Measurements from ENCODE around the gene MKKS. TPM values are rescaled to one million over a fixed set of nuclear protein-coding genes. Genes with fewer than 3 reads are reported as not detected.

The MKKS gene
- total and polyA plus RNA-seq, 2 donors from 2014 or later, result 17.8 to 49.2 TPM

GRCh38 chr20:10366898-10367692 is 66.9 kb downstream of the MKKS start:
- H3K9ac ChIP-seq (ENCODE audit: low read length in 3 of 3), result no peak overlapping the region
- H3K27me3 ChIP-seq (ENCODE audit: control insufficient read depth, insufficient read depth, low read length), result no peaks in the 10 kb centered on the region
- no peak overlapping the region for H3K4me3 ChIP-seq (ENCODE audit: low read length in 3 of 3)
- FAIRE-seq (no peak), DNase-seq (no peak)
- H3K4me1 ChIP-seq (ENCODE audit: control insufficient read depth in 2 of 3, insufficient read depth in 2 of 3, low read depth in 1 of 3, low read length in 3 of 3), result no peaks in the 10 kb centered on the region
- no peaks in the 10 kb centered on the region for H3K36me3 ChIP-seq (ENCODE audit: control insufficient read depth in 2 of 3, insufficient read depth in 3 of 3, low read length in 3 of 3)
- intact Hi-C loops (cut with DNase I), result no loop called here
- no peak overlapping the region for H3K27ac ChIP-seq (ENCODE audit: low read depth in 2 of 2, low read length in 2 of 2)
- TF ChIP-seq CTCF (IDR thresholded peaks at IDR 0.05; ENCODE audit: borderline replicate concordance, extremely low read depth, insufficient read depth), result no peak
- peaks cover 0 to 3% (median 0%) of the 10 kb centered on the region in 3 donors for H3K9me3 ChIP-seq (ENCODE audit: control insufficient read depth in 2 of 3, insufficient read depth in 1 of 3, low read length in 3 of 3)

- no peak for FAIRE-seq
- Histone ChIP-seq H3K36me3 (ENCODE audit: control insufficient read depth in 2 of 3, insufficient read depth in 3 of 3, low read length in 3 of 3) (no peaks in the 10 kb centered on the region), H3K9ac (ENCODE audit: low read length in 3 of 3) (no peak overlapping the region), H3K4me3 (ENCODE audit: low read length in 3 of 3) (no peak overlapping the region), H3K27ac (ENCODE audit: low read depth in 2 of 2, low read length in 2 of 2) (no peak overlapping the region), H3K27me3 (ENCODE audit: control insufficient read depth, insufficient read depth, low read length) (no peaks in the 10 kb centered on the region), H3K9me3 (ENCODE audit: control insufficient read depth in 2 of 3, insufficient read depth in 1 of 3, low read length in 3 of 3) (peaks cover 0 to 3% (median 0%) of the 10 kb centered on the region in 3 donors), H3K4me1 (ENCODE audit: control insufficient read depth in 2 of 3, insufficient read depth in 2 of 3, low read depth in 1 of 3, low read length in 3 of 3) (no peaks in the 10 kb centered on the region)
- intact Hi-C loops (cut with DNase I), result no loop called here
- no peak for DNase-seq
- TF ChIP-seq CTCF (IDR thresholded peaks at IDR 0.05; ENCODE audit: borderline replicate concordance, extremely low read depth, insufficient read depth), result no peak
Measured at GRCh38 chr20:10362674-10363073, 71.3 kb downstream of the MKKS start.

GRCh38 chr20:10360878-10361277 is 73.1 kb downstream of the MKKS start:
- DNase-seq (no peak), FAIRE-seq (no peak)
- Histone ChIP-seq H3K9me3 (ENCODE audit: control insufficient read depth in 2 of 3, insufficient read depth in 1 of 3, low read length in 3 of 3) (peaks cover 0 to 3% (median 0%) of the 10 kb centered on the region in 3 donors), H3K9ac (ENCODE audit: low read length in 3 of 3) (no peak overlapping the region), H3K27me3 (ENCODE audit: control insufficient read depth, insufficient read depth, low read length) (no peaks in the 10 kb centered on the region), H3K36me3 (ENCODE audit: control insufficient read depth in 2 of 3, insufficient read depth in 3 of 3, low read length in 3 of 3) (no peaks in the 10 kb centered on the region), H3K4me1 (ENCODE audit: control insufficient read depth in 2 of 3, insufficient read depth in 2 of 3, low read depth in 1 of 3, low read length in 3 of 3) (no peaks in the 10 kb centered on the region), H3K27ac (ENCODE audit: low read depth in 2 of 2, low read length in 2 of 2) (no peak overlapping the region), H3K4me3 (ENCODE audit: low read length in 3 of 3) (no peak overlapping the region)
- intact Hi-C loops (cut with DNase I), result no loop called here
- TF ChIP-seq CTCF (IDR thresholded peaks at IDR 0.05; ENCODE audit: borderline replicate concordance, extremely low read depth, insufficient read depth), result no peak

Measured in kidney (tissue), 14 donors.